Epidermal melanocyte (primary cell): ENCODE results near the gene FAM162B.
"Not testable (repeated sequence)": the region's sequence is repeated elsewhere in the genome, so short reads cannot be mapped to it uniquely, and the experiment has no call there.

ENCODE experiments used
- DNase-seq: peaks from one replicate; pipeline ENCODE4 v3.0.0; 2011; ENCODE audit warnings: low spot score; ENCODE audit not compliant: insufficient read length

FAM162B gene

GRCh38 chr6:116730513-116730912 lies 35.0 kb downstream of the FAM162B start:
- no peak for DNase-seq

GRCh38 chr6:116726947-116727346 lies 38.6 kb downstream of the FAM162B start:
- no peak for DNase-seq

GRCh38 chr6:116714761-116715160 lies 50.8 kb downstream of the FAM162B start:
- no peak for DNase-seq

GRCh38 chr6:116714296-116714695 lies 51.2 kb downstream of the FAM162B start:
- no peak for DNase-seq

GRCh38 chr6:116705917-116706316 lies 59.6 kb downstream of the FAM162B start:
- no peak for DNase-seq

- DNase-seq: not testable (repeated sequence)
These were observed 61.6 kb downstream of the FAM162B start for GRCh38 chr6:116703888-116704287.
